SK-N-SH treated with all-trans-retinoic acid at 6 μM for 48 hours (cell line): Measurements from ENCODE around the gene NUP54.

Experiments used
- ATAC-seq: fragments of 200-7000 bp; cut with Tn5 transposase; 3 replicates; pipeline ENCODE4 v1.9.1; 2020; ENCODE audit warnings: mild to moderate bottlenecking, moderate library complexity
- ARNTL ChIP-seq: fragments of 450-650 bp; formaldehyde crosslinking; IDR thresholded peaks from 2 replicates; pipeline ENCODE4 v1.5.0; 2020; ENCODE audit warnings: low read depth, mild to moderate bottlenecking, moderate library complexity, borderline replicate concordance
- BACH2 ChIP-seq: fragments of 250-450 bp; sonication (Bioruptor Pico); IDR thresholded peaks from 2 replicates; pipeline ENCODE4 v1.9.0; 2021; ENCODE audit warnings: mild to moderate bottlenecking, borderline replicate concordance
- CREB5 ChIP-seq: fragments of 250-450 bp; sonication (Bioruptor Pico); IDR thresholded peaks from 2 replicates; pipeline ENCODE4 v1.5.1; 2020; ENCODE audit warnings: low read depth, mild to moderate bottlenecking, moderate library complexity
- CSDC2 ChIP-seq: fragments of 250-450 bp; sonication (Bioruptor Pico); IDR thresholded peaks from 2 replicates; pipeline ENCODE4 v1.5.0; 2020; ENCODE audit warnings: mild to moderate bottlenecking, moderate library complexity
- ESRRG ChIP-seq: fragments of 250-450 bp; sonication (Bioruptor Pico); IDR thresholded peaks from 2 replicates; pipeline ENCODE4 v1.6.1; 2021; ENCODE audit warnings: mild to moderate bottlenecking
- GLIS3 ChIP-seq: fragments of 250-450 bp; sonication (Bioruptor Pico); IDR thresholded peaks from 2 replicates; pipeline ENCODE4 v1.5.0; 2020; ENCODE audit warnings: mild to moderate bottlenecking, moderate library complexity
- ISL1 ChIP-seq: fragments of 250-450 bp; sonication (Bioruptor Pico); IDR thresholded peaks from 2 replicates; pipeline ENCODE4 v2.1.2; 2022; ENCODE audit warnings: mild to moderate bottlenecking, moderate library complexity
- PATZ1 ChIP-seq: fragments of 250-450 bp; sonication (Bioruptor Pico); IDR thresholded peaks from 2 replicates; pipeline ENCODE4 v1.8.0; 2020; ENCODE audit warnings: mild to moderate bottlenecking, moderate library complexity, borderline replicate concordance
- PPARA ChIP-seq: fragments of 250-450 bp; sonication (Bioruptor Pico); IDR thresholded peaks from 2 replicates; pipeline ENCODE4 v1.5.0; 2020; ENCODE audit warnings: mild to moderate bottlenecking, borderline replicate concordance
- RARB ChIP-seq: fragments of 250-450 bp; sonication (Bioruptor Pico); IDR thresholded peaks from 2 replicates; pipeline ENCODE4 v1.8.0; 2021; ENCODE audit warnings: mild to moderate bottlenecking, moderate library complexity
- SNAI2 ChIP-seq: fragments of 250-450 bp; sonication (Bioruptor Pico); IDR thresholded peaks from 2 replicates; pipeline ENCODE4 v1.5.0; 2020; ENCODE audit warnings: mild to moderate bottlenecking, moderate library complexity
- TCF4 ChIP-seq: fragments of 250-450 bp; sonication (Bioruptor Pico); IDR thresholded peaks from 2 replicates; pipeline ENCODE4 v1.8.0; 2021; ENCODE audit warnings: mild to moderate bottlenecking, moderate library complexity, borderline replicate concordance
- TOX ChIP-seq: fragments of 250-450 bp; sonication (Bioruptor Pico); IDR thresholded peaks from 2 replicates; pipeline ENCODE4 v1.8.0; 2021; ENCODE audit warnings: mild to moderate bottlenecking, moderate library complexity, borderline replicate concordance
- ZC3H10 ChIP-seq: fragments of 250-450 bp; sonication (Bioruptor Pico); IDR thresholded peaks from 2 replicates; pipeline ENCODE4 v1.5.1; 2021; ENCODE audit warnings: mild to moderate bottlenecking, moderate library complexity
- ZFP3 ChIP-seq: fragments of 250-450 bp; sonication (Bioruptor Pico); IDR thresholded peaks from 2 replicates; pipeline ENCODE4 v1.5.0; 2020; ENCODE audit warnings: mild to moderate bottlenecking, moderate library complexity
- ZFP30 ChIP-seq: fragments of 450-650 bp; formaldehyde crosslinking; IDR thresholded peaks from 2 replicates; pipeline ENCODE4 v1.5.0; 2022; ENCODE audit warnings: mild to moderate bottlenecking, moderate library complexity
- ZNF8 ChIP-seq: fragments of 450-650 bp; formaldehyde crosslinking; IDR thresholded peaks from 2 replicates; pipeline ENCODE4 v1.5.0; 2020; ENCODE audit warnings: mild to moderate bottlenecking, moderate library complexity
- TF ChIP-seq, protein P1 (sequence below): fragments of 250-450 bp; sonication (Bioruptor Pico); IDR thresholded peaks from 2 replicates; pipeline ENCODE4 v1.5.1; 2021; ENCODE audit warnings: mild to moderate bottlenecking, moderate library complexity
- TF ChIP-seq, protein P2 (sequence below): fragments of 250-450 bp; sonication (Bioruptor Pico); IDR thresholded peaks from 2 replicates; pipeline ENCODE4 v1.5.0; 2020; ENCODE audit warnings: mild to moderate bottlenecking, moderate library complexity
- TF ChIP-seq, protein P3 (sequence below): fragments of 250-450 bp; sonication (Bioruptor Pico); IDR thresholded peaks from 2 replicates; pipeline ENCODE4 v1.8.0; 2021; ENCODE audit warnings: low read depth, mild to moderate bottlenecking, moderate library complexity, borderline replicate concordance

Gene NUP54

GRCh38 chr4:76194325-76194724 lies 46.1 kb upstream of the NUP54 start:
- ATAC-seq = no peak
- TF ChIP-seq, protein P1, sequence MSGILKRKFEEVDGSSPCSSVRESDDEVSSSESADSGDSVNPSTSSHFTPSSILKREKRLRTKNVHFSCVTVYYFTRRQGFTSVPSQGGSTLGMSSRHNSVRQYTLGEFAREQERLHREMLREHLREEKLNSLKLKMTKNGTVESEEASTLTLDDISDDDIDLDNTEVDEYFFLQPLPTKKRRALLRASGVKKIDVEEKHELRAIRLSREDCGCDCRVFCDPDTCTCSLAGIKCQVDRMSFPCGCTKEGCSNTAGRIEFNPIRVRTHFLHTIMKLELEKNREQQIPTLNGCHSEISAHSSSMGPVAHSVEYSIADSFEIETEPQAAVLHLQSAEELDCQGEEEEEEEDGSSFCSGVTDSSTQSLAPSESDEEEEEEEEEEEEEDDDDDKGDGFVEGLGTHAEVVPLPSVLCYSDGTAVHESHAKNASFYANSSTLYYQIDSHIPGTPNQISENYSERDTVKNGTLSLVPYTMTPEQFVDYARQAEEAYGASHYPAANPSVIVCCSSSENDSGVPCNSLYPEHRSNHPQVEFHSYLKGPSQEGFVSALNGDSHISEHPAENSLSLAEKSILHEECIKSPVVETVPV = no peak
- TF ChIP-seq ZFP3 (CRISPR knock-in tag) = peak; percentile 28; the same call in 1 of the 2 replicates
- peak; percentile 54 for TF ChIP-seq ISL1

DNA sequence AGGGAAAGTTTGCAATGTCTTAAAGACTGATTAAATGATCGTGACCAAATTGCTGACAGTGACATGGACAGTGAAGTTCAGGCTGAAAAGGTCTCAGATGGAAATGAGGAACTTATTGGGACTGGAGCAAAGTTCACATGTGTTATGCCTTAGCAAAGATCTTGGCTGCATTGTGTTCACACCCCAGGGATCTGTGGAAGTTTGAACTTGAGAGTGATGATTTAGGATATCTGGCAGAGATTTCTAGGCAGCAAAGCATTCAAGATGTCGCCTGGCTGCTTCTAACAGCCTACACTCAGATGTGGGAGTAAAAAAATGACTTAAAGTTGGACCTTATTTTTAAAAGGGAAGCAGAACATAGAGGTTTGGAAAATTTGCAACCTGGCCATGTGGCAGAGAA lies 44.0 kb upstream of the NUP54 start:
- TF ChIP-seq SNAI2 (CRISPR knock-in tag) (no peak), CREB5 (no peak), CSDC2 (no peak), ESRRG (CRISPR knock-in tag) (no peak), GLIS3 (CRISPR knock-in tag) (no peak), ZC3H10 (no peak), ARNTL (no peak), ZFP30 (CRISPR knock-in tag) (no peak), BACH2 (CRISPR knock-in tag) (no peak)
- TF ChIP-seq, protein P1 = no peak
- TF ChIP-seq, protein P2, sequence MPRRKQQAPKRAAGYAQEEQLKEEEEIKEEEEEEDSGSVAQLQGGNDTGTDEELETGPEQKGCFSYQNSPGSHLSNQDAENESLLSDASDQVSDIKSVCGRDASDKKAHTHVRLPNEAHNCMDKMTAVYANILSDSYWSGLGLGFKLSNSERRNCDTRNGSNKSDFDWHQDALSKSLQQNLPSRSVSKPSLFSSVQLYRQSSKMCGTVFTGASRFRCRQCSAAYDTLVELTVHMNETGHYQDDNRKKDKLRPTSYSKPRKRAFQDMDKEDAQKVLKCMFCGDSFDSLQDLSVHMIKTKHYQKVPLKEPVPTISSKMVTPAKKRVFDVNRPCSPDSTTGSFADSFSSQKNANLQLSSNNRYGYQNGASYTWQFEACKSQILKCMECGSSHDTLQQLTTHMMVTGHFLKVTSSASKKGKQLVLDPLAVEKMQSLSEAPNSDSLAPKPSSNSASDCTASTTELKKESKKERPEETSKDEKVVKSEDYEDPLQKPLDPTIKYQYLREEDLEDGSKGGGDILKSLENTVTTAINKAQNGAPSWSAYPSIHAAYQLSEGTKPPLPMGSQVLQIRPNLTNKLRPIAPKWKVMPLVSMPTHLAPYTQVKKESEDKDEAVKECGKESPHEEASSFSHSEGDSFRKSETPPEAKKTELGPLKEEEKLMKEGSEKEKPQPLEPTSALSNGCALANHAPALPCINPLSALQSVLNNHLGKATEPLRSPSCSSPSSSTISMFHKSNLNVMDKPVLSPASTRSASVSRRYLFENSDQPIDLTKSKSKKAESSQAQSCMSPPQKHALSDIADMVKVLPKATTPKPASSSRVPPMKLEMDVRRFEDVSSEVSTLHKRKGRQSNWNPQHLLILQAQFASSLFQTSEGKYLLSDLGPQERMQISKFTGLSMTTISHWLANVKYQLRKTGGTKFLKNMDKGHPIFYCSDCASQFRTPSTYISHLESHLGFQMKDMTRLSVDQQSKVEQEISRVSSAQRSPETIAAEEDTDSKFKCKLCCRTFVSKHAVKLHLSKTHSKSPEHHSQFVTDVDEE (CRISPR knock-in tag) = no peak
- ATAC-seq = no peak

DNA sequence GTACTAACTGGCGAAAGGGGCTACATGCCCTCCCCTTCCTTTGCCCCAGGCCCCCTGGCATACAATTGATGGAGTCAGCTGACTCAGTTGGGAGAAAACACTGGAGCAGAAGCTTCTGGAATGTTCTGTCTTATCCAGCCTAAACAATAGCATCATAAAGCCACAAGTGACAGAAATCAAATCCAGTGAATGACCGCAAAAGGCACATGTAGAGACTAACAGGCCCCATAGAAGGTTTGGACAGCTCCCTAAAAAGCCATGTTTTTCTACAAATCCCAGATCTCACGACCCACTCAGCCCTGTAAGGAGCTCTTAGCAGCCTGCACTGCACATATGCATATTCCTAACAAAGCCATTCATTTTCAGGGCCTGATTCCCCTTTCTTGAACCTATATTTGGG lies 40.4 kb upstream of the NUP54 start:
- ATAC-seq = no peak
- TF ChIP-seq CREB5 = no peak
- TF ChIP-seq PPARA (CRISPR knock-in tag) = no peak
- TF ChIP-seq SNAI2 (CRISPR knock-in tag) = no peak
- no peak for TF ChIP-seq ZNF8 (CRISPR knock-in tag)

- TF ChIP-seq SNAI2 (CRISPR knock-in tag) (no peak), ZNF8 (CRISPR knock-in tag) (no peak), BACH2 (CRISPR knock-in tag) (no peak), ARNTL (no peak), ZFP30 (CRISPR knock-in tag) (no peak), PATZ1 (CRISPR knock-in tag) (no peak), ISL1 (no peak), TOX (CRISPR knock-in tag) (no peak), RARB (CRISPR knock-in tag) (no peak), TCF4 (CRISPR knock-in tag) (no peak)
- TF ChIP-seq, protein P1 = no peak
- TF ChIP-seq, protein P3, sequence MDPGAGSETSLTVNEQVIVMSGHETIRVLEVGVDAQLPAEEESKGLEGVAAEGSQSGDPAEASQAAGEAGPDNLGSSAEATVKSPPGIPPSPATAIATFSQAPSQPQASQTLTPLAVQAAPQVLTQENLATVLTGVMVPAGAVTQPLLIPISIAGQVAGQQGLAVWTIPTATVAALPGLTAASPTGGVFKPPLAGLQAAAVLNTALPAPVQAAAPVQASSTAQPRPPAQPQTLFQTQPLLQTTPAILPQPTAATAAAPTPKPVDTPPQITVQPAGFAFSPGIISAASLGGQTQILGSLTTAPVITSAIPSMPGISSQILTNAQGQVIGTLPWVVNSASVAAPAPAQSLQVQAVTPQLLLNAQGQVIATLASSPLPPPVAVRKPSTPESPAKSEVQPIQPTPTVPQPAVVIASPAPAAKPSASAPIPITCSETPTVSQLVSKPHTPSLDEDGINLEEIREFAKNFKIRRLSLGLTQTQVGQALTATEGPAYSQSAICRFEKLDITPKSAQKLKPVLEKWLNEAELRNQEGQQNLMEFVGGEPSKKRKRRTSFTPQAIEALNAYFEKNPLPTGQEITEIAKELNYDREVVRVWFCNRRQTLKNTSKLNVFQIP (CRISPR knock-in tag) = no peak
- ATAC-seq = no peak
Measured at GRCh38 chr4:76188149-76188548, 40.0 kb upstream of the NUP54 start.
